NCI-H82 (cell line): ENCODE measurements around the gene IL17D.
A peak's percentile ranks its signal among the peaks of the same experiment; 100 is the strongest.
"Not testable (repeated sequence)": the region's sequence is repeated elsewhere in the genome, so short reads cannot be mapped to it uniquely, and the experiment has no call there.

Experiments used
- DNase-seq: peaks from one replicate; lab custom pipeline; 2025; lab: John Stamatoyannopoulos, UW

The IL17D gene, protein sequence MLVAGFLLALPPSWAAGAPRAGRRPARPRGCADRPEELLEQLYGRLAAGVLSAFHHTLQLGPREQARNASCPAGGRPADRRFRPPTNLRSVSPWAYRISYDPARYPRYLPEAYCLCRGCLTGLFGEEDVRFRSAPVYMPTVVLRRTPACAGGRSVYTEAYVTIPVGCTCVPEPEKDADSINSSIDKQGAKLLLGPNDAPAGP

DNA sequence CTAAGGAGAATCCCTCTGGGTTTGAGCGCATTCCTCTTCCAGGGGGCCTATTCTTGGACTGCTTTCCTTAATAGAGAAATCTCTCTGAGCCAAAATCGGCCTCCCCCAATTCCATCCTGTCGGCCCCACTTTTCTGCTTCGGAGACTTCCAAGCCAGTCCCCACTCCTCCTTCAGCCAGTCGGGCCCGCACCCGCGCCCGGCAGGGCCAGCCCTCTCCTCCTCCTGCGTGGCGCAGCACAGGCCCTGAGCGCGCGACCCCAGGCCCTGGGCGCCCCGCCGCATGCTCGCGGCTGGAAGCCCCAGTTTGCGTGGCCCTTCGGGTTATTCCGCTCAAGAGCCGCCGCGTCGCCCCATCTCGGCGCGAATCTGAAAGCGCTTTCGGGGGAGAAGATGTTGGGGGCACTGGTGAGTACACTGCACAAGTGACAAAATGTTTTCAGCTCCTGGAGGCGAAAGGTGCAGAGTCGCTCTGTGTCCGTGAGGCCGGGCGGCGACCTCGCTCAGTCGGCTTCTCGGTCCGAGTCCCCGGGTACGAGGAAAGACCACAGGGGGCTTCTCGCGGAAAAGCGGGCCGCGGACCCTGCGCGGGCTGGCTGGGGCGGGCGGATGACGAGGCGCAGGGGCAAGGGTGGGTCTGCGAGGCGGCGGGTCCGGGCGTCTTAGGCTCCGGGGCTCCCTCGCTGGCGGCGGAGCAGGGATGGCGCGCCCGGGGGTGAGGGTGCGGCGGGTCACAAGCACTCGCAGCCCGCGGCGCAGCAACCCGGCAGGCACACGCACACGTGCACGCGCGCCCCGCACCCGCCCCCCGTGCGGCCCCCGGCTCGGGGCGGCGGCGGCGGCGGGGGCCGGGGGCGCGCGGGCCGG, at the start of gene IL17D:
Gene IL17D (plus strand): TSS at position 785 of the 865 bp plus-strand sequence. CDS start 303 bp downstream, outside the sequence.
- DNase-seq: peak; percentile 72

DNA sequence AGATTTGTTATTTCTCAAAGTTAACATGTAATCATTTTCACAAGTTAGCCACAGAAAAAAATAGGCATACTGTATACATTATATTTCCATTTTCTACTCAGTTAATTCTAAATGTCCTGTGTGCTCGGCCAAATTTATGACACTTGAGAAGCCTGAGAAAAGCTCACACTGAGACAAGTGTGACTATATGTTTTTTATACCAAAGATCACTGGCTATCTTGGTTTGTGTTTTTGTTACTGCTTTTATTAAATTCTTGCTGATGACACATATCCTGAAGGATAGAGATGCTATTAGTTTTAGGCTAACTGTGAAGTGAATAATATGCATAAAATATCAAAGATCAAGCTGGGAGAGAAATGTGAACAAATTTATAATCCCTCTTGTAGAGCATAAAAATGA, 49.3 kb upstream of the IL17D start:
- DNase-seq: no peak

DNA sequence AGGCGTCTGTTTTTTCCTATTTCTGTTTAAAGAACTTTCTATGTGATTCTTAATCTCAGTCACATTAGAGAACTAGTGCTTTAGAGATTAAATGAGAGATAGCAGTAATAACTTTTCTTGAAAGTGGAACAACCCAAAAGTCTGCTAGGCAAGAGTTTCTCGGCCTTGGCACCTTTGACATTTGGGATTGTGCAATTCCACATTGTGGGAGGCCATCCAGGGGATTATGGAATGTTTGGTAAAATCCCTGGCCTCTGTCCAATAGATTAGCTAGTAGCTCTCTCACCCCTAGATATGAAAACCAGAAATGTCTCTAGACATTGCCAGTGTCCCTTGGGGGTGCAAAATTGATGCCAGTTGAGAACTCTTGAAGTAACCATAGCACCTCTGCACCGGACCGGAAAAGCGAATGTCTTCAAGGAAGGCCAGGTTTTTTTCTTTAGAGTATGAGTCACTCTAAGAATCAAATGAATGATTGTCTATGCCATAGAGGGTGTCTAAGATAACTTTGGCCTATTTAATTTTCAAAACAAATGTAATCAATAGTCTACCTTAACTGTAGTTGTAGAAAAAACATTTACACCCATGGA, 45.0 kb upstream of the IL17D start:
- DNase-seq: no peak

DNA sequence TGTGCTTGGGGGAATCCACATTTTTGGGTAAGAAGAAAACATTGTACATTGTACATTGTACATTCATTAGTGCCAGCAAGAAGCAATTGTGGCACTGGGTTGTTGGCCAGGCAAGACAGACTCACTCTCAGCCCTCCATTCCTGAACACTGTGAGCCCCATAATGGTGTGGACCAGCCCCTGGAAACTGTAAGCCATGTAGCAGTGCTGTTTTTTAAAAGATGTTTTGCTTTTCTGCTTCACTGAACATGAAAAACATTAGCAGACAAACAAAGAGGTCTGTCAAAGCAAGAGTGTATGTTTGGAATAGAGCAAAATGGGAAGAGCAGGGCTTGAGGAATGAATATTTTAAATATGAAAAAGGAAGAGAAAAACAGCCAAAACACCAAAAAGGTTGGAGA, 39.1 kb upstream of the IL17D start:
- DNase-seq: no peak

DNA sequence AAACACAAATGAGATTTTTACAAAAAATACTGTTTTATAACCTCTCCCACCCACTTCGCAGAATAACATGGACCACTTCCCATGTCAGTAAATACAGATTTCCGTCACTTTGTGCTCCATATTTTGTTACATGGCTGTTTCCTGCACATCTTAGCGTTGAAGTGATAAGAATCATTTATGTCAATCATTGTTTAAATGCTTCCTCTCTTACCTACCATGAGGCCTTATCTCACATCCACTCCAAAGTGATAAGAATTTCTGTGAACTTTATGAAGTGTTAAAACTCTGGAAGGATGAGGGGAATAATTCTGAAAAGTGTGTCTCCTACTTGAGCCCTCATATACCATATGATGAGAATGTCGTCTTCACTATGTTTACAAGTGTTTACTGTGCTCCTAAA, 36.6 kb upstream of the IL17D start:
- no peak for DNase-seq

DNA sequence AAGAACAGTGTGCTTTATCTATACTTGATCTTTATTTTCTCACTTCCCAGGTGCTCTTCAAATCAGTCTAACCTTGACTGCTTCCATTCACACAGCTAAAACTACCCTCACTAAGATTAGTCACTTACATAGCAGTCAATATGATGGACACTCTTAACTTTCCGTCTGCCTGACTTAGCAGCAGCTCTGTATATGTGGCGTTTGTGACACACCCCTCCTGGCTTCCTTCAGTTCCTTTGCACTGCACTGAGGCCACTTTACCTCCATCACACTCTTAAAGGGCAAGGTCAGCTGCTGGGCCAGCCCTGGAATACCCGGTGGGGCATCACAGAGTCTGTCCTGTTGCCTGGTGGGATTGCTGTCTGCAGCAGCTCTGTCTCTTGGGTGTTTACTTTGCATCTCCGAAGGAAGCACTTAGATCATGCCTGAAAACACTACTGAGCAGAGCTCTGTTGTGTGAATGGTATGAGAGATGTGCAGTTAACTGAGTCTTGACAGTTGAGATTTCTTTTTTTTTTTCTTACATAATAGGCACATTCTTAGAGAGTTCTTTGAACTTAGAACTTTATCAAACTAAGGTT, 35.6 kb upstream of the IL17D start:
- peak; percentile 26 for DNase-seq

DNA sequence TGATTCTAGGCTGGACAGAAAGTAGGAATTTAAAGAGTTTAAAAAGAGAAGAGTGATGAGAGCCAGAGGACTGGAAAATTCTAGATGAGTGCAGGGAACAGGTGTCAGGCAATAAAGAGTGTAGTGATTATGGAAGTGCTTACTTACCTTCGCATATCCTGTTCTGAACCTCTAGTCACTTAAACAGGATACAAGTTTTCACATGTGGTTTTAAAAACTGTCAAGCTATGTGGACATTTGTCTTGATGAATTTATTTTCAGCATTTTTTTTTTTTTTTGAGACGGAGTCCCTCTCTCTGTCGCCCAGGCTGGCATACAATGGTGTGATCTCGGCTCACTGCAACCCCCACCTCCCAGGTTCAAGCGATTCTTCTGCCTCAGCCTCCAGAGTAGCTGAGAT, 34.3 kb upstream of the IL17D start:
- no peak for DNase-seq

DNA sequence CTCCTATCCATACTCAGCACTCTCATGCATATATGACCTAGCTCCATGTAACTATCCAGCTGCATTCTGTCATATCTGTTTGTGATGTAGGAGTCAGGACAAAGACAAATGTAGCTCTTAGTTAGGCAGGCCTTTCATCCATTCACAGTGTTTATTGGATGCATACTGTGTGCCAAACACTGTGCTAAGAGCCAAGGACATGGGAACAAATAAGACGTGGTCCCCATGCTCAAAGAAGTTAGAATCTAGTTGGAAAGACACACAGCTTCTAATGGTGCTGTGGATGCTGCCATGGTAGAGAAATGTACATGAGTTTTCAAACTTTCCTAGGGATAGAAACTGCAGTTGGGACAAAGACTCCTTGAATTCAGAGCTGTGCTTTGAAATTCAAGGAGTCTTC, 31.7 kb upstream of the IL17D start:
- no peak for DNase-seq

DNA sequence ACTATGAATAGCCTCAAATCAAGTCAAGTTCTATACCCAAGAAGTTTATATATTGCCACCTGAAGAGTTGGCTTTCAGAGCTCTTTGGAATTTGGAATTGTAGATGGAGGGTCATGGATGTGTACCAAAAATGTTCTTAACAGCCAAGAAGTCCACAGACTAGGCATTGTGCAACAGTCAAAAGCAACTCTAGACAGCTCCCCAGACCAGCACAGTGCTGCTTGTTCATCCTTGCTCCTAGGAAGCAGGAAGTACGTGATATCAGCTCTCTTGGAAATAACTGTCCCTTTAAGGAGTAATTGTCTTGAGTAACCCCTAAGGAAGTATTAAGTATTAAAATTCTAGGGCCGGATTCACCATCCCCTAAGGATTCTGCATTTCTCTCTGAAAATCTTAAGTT, 30.7 kb upstream of the IL17D start:
- no peak for DNase-seq

DNA sequence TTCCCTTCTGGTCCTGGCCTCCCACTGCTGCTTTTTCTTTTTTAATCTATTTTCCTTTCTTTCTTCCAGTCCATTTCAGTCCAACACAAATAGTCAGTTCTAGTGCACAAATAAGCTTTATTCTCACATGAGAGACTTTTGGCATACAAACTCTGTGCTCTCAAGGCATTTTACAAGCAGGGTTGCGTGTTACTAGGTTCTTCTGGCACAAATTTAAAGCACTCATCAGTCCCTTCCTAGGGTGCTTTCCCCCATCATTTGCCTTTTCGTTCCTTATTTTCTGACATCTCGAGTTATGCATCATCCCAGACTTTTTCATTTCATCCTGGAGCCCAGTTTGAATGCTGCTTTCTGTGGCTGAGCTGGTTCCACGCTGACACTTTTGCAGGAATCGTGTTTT, 29.8 kb upstream of the IL17D start:
- no peak for DNase-seq

DNA sequence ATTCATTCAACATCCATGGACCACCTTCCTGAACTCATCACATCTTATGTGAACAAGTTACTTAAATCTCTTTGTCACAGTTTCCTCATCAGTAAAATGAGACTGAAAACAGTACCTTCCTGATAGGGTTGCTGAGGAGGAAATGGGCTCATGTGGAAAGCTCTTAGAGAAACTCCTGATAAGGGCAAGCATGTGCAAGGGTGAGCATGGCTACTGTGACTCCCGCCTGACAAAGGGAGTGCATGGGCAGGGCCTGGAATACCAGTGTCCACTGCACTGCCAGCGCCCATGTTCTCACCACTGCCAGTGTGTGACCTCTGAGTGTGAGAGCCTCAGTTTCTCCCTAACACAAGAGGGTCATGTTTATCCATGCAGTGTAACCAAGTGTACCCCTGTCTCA, 27.3 kb upstream of the IL17D start:
- DNase-seq: no peak

DNA sequence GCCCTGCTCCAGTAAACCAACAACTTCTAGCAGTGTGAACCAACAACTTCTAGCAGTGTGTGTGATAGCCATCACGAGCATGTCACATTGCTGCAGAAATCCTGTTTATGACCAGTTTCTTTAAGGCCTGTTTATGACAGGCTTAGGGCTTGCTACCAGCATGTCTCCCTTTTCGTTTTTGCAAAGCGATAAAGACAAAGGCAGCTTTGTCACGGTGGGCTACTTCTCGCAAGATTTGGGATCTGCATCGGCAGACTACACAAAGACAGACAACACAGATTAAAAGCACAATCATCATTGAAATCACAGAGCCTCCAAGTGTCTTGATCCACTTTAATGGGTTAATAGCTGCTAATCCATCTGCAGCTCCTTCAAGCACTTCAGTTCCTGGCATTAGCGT, 24.9 kb upstream of the IL17D start:
- DNase-seq: peak; percentile 97

DNA sequence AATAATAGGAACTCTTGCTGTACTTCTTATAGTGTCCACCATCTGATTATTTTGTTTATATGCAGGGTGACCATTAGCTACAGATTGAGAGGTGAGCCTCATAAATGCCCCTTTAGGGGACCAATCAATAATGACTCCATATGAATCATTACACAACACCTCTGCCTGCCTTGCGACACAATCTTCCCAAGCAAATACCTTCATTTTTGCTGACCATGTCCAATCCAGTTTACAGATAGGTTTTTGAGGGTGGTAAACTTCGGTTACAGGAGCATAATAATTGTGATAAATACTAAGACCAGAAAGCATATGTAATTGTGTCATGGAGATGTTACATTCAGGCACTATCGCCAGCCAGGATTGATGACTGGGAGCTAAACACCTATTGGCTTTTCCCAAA, 23.6 kb upstream of the IL17D start:
- no peak for DNase-seq

DNA sequence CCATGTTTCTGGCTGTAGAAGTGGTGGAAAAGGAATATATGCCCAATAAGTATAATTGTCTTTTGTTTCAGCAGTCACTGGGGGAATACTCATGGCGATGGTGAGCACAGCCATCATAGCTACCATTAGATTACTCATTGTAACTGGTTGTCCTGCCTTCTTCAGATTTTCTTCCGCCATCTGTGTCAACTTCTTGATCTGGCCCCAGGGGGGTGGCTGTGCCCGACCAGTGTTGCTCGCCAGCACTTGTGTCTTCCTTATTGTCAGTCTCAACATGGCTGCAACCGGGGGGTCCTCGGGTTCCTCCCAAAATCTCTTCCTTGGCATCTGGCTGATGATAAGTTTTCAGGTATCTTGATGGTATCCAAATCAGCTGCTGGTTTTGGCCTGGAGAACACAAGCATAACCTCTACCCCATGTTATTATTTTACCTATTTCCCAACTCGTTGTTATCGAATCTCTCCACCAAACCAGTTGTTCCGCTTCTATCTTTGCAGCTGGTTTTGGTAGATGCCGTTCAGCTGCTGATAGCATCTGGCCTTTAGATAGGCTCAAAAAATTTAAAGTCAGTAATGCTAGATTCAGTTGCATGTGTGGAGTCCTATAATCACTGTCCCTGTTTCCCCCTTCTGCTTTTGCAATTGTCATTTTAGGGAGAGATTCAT, 23.0 kb upstream of the IL17D start:
- DNase-seq: no peak

DNA sequence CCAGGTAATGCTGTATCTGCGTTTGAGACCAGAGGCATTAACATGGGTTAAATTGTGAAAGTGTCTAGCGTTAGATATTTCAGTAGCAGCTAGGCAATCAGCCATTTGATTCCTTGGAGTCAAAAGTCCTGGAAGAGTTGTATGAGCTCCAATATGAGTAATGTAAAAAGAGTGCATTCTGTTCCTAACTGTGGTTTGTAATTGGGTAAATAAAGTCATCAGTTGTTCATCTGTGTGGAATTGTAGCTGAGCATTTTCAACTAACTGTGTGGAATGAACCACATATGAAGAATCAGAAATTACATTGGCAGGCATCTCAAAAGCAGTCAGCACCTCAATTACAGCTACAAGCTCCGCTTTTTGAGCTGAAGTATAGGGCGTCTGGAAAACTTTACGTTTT, 22.0 kb upstream of the IL17D start:
- DNase-seq: not testable (repeated sequence)

DNA sequence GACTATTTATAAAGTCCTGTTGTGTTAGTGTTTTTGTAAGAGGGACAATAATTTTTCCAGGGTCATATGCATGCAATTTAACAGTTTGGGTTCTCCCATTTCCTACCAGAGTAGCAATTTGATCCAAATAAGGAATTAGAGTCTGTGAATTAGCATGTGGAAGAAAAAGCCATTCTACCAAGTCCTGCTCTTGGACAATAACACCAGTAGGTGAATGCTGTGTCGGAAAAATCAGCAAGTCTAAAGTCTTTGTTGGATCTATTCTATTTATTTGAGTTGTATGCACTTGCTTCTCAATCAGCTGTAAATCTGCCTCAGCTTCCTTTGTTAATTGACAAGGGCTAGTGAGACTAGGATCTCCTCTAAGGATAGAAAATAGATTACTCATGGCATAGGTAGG, 21.4 kb upstream of the IL17D start:
- no peak for DNase-seq

DNA sequence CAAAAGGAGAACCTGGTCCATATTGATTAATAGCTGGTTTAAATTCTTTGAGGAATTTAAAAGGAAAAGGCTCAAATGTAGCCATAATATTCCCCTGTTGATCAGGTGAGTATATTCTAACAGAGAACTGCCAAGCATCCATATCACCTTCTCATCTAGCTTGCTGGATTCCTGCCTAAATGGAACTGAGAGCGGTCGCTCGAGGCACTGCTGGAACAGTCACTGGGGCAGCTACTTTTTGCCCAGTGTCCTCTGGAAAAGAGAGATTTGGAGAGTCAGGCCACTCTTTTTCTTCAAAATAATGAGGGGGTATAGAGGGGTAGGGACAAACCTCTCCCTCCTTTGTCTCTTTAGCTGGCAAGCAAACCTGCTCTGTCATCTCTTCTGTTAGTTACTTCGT, 19.5 kb upstream of the IL17D start:
- DNase-seq: no peak

DNA sequence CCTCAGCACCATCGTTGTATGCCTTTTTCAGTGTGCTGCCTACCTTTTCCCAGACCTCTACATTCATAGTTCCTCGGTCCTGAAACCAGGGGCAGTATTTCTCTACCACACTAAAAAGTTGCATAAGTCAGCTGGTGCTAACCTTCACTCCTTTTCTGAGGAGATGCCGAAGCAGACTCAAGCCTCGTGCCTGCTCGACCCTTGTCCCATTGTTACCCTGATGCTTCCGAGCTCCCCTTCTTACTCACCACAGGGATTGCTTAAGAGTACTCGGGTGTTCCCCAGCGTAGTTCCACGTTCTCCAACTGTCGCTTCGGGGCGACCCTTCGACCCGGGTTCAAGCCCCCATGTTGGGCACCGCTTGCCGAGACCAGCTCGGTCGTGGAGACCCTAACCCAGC, 19.0 kb upstream of the IL17D start:
- DNase-seq: no peak

DNA sequence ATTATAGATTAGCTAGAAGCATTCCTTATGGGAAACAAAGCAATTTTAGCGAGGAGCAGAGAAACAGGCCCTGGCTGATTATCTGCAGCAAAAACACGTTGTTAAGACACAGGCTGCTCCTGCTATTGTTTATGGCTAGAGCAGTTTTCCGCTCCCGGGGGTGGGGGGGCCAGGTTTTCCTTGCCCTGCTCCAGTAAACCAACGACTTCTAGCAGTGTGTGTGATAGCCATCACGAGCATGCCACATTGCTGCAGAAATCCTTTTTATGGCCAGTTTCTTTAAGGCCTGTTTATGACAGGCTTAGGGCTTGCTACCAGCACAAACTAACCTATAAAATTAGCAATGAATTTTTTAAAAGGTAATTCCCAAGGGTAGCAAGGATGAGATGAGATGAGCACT, 18.4 kb upstream of the IL17D start:
- no peak for DNase-seq

DNA sequence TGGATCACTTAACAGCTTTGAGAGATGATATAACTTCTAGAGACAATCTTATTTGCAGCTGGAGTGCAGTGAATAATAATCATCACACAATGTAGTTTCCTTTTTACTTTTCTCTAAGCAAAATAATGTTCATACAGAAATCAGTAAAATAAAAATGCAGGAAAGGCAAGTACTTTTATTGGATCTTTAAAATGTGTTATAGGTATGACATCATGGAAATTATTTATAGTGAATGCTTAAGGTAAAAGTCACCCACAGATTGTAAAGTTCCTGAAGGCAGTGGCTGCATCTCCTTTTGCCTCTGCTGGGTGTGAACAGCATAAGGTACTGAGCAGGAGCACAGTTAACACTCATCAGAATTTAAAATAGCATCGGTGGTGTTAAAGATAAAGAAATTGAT, 17.3 kb upstream of the IL17D start:
- no peak for DNase-seq

DNA sequence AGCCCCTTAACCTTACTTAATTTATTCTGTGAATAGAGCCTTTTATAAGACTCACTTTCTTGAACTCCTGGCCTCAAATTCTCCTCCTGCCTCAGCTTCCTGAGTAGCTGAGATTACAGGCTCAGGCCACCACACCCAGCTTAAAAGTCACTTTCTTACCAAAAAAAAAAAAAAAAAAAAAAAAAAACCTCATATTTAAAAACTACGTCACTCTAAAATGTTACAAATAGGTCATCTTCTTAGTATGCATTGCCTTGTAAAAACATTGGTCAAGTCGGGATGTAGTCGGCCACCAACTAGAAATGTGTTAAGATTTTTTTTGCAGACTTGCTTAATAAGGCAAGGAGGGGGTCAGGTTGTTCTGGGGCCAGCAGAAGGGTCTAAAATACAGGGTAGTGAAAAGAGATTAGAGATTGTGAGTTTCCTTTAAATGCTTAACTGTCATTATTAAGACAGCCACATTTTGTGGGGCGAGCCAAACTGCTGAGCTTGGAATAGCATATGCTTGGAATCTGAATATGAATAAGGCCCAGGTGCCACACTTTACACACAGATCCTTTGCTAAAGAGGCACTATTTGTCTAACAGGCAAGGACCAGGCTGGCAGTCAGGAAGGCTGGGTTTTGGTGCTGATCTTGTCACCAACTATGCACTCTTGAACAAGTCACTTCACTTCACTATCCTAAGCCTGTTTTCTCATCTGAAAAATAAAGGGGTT, 16.5 kb upstream of the IL17D start:
- peak; percentile 40 for DNase-seq

DNA sequence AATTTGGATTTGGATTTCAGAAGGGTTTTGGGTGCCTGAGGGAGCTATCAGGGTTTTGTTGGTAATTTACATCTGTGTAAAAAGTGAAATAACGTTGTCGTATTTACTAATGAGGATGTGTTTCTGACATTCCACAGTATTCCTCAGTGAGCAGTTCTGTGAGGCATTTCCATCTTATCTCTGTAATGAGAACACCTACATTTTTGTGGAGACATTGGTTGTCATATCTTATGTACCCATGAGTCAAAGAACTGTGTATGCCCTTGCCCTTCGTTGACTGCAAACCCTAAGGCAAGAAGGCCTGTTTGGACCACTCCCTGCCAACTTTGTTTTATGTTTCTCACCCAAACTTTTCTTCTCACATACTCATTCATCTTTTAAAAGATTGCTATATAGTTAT, 14.2 kb upstream of the IL17D start:
- DNase-seq: no peak
